ENCODE measurements around the gene COL13A1.

COL13A1 gene

GRCh38 chr10:69794673-69795072 is 7.0 kb upstream of the COL13A1 start:
- DNase-seq, result no peak

GRCh38 chr10:69795242-69795934 is 6.3 kb upstream of the COL13A1 start:
- DNase-seq, result no peak

- no peak for DNase-seq
Observed at GRCh38 chr10:69797959-69798358, 3.7 kb upstream of the COL13A1 start.

- DNase-seq, result peak; percentile 36
Observed at GRCh38 chr10:69800109-69800508, 1.6 kb upstream of the COL13A1 start.

GRCh38 chr10:69800665-69801064 is 1.0 kb upstream of the COL13A1 start:
- DNase-seq, result no peak

GRCh38 chr10:69801094-69801433 is 642 bp upstream of the COL13A1 start:
- peak; percentile 14 for DNase-seq

GRCh38 chr10:69802424-69803161 is 887 bp downstream of the COL13A1 start:
- DNase-seq, result peak; percentile 14

- no peak for DNase-seq
Observed at GRCh38 chr10:69803809-69804208, 2.1 kb downstream of the COL13A1 start.

- DNase-seq, result no peak
Observed at GRCh38 chr10:69804775-69805174, 3.1 kb downstream of the COL13A1 start.

GRCh38 chr10:69807122-69807521 is 5.4 kb downstream of the COL13A1 start:
- no peak for DNase-seq

GRCh38 chr10:69807696-69808095 is 6.0 kb downstream of the COL13A1 start:
- DNase-seq, result no peak

- DNase-seq, result no peak
Observed at GRCh38 chr10:69809318-69809717, 7.6 kb downstream of the COL13A1 start.

GRCh38 chr10:69810097-69810496 is 8.4 kb downstream of the COL13A1 start:
- DNase-seq, result no peak

GRCh38 chr10:69810675-69811397 is 9.1 kb downstream of the COL13A1 start:
- DNase-seq, result no peak

- no peak for DNase-seq
Observed at GRCh38 chr10:69813632-69814031, 11.9 kb downstream of the COL13A1 start.

GRCh38 chr10:69814251-69814650 is 12.5 kb downstream of the COL13A1 start:
- DNase-seq, result no peak

- DNase-seq, result no peak
Observed at GRCh38 chr10:69815104-69815503, 13.4 kb downstream of the COL13A1 start.

- DNase-seq, result no peak
Observed at GRCh38 chr10:69816521-69816920, 14.8 kb downstream of the COL13A1 start.

- DNase-seq, result no peak
Observed at GRCh38 chr10:69817078-69817581, 15.4 kb downstream of the COL13A1 start.

- no peak for DNase-seq
Observed at GRCh38 chr10:69818676-69819239, 17.1 kb downstream of the COL13A1 start.

GRCh38 chr10:69819716-69820506 is 18.2 kb downstream of the COL13A1 start:
- no peak for DNase-seq

GRCh38 chr10:69820817-69821216 is 19.1 kb downstream of the COL13A1 start:
- no peak for DNase-seq

GRCh38 chr10:69825604-69826003 is 23.9 kb downstream of the COL13A1 start:
- DNase-seq, result no peak

Data from NCI-H69 (cell line).